ENCODE results near the gene PEX13.

The PEX13 gene

DNA sequence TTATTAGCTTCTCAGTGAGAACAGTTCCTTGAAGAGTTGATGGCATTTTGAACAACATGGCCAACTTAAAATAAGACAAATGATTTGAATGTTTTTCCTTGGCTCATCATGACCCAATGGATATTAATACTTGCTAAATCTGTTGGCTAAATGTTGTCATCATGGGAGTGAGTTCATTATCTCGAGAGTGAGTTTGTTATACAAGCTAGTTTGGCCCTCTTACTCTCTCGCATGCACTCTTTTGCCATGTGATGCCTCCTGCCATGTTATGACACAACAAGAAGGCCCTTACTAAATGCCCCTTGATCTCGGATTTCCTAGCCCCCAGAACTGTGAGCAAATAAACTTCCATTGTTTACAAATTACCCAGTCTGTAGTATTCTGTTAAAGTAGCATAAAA lies 25.3 kb downstream of the PEX13 start:
- H3K36me3 ChIP-seq (ENCODE audit: insufficient read depth, low read length) = peaks cover 20% of the 10 kb centered on the region

DNA sequence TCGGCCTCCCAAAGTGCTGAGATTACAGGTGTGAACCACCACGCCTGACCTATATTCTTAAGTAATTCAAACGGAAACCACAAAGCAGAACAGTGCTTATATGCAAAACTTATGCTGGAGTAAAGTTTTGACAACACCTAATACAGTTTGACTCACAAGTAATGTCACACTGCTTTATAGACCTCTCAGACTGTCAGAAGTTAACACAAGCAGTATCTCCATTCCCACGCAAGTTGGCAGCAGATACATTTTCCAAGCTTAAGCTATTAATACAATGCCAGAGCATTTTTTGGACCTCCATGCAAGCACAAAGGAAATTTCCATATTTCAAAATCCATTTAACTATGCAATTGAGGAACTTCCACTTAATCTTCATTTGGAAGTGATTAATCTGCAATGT lies 27.1 kb downstream of the PEX13 start:
- H3K4me3 ChIP-seq (ENCODE audit: low read length) = no peak overlapping the region
- H3K4me2 ChIP-seq (ENCODE audit: low read length) = no peak overlapping the region
- no peak overlapping the region for H3K9ac ChIP-seq (ENCODE audit: low read depth, low read length)
- no peaks in the 10 kb centered on the region for H3K4me1 ChIP-seq (ENCODE audit: control insufficient read depth, insufficient read depth, low read length)
- H3K36me3 ChIP-seq (ENCODE audit: insufficient read depth, low read length) = peaks cover 35% of the 10 kb centered on the region
- no peaks in the 10 kb centered on the region for H3K9me3 ChIP-seq (replicated peaks; ENCODE audit: low read length)
- H3K27me3 ChIP-seq (ENCODE audit: control insufficient read depth, insufficient read depth, low read length) = no peaks in the 10 kb centered on the region

More for the DNA sequence above, 25.3 kb downstream of the PEX13 start:
- Histone ChIP-seq H3K9me3 (replicated peaks; ENCODE audit: low read length) (no peaks in the 10 kb centered on the region), H3K9ac (ENCODE audit: low read depth, low read length) (no peak overlapping the region), H3K27me3 (ENCODE audit: control insufficient read depth, insufficient read depth, low read length) (no peaks in the 10 kb centered on the region), H3K4me2 (ENCODE audit: low read length) (no peak overlapping the region), H3K4me3 (ENCODE audit: low read length) (no peak overlapping the region), H3K4me1 (ENCODE audit: control insufficient read depth, insufficient read depth, low read length) (no peaks in the 10 kb centered on the region)

DNA sequence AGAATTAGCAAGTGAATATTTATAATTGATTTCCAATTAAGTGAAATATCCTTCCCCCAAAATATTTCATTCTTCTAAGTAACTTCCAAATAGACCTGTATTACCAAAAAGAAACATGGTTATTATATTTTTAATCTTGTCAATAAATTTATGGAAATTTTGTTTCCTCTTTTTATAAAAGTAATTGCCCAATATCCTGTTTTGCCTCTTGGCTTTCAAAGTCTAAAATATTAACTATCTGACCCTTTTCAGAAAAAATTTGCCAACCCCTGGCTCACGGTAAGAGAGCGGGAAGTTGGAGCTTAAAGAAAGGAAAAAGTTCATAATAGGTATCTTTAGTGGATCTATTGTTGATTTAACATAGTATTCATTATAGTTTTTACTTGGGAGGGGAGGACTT lies 27.7 kb downstream of the PEX13 start:
- no peaks in the 10 kb centered on the region for H3K9me3 ChIP-seq (replicated peaks; ENCODE audit: low read length)
- no peaks in the 10 kb centered on the region for H3K27me3 ChIP-seq (ENCODE audit: control insufficient read depth, insufficient read depth, low read length)
- peaks cover 35% of the 10 kb centered on the region for H3K36me3 ChIP-seq (ENCODE audit: insufficient read depth, low read length)
- H3K9ac ChIP-seq (ENCODE audit: low read depth, low read length) = no peak overlapping the region
- no peak overlapping the region for H3K4me3 ChIP-seq (ENCODE audit: low read length)
- H3K4me1 ChIP-seq (ENCODE audit: control insufficient read depth, insufficient read depth, low read length) = no peaks in the 10 kb centered on the region
- H3K4me2 ChIP-seq (ENCODE audit: low read length) = no peak overlapping the region

DNA sequence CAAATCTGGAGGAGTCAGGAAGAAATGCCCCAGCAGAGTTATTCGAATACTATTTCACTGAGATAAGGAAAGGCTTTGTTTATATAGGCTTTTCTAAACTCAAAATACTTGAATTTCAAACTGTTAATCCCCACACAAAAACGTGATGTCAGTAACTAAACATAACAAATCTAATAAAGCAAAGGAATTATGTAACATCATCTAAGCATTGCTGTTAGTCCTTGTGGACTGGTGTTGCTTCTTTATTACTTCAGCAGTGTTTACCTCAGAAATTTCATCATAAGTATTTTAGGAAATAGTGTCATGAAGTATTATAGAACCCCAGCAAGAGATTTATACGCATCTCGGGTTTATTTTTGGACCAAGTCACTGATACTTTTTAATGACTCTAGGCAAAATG lies 28.5 kb downstream of the PEX13 start:
- no peaks in the 10 kb centered on the region for H3K9me3 ChIP-seq (replicated peaks; ENCODE audit: low read length)
- H3K36me3 ChIP-seq (ENCODE audit: insufficient read depth, low read length) = peaks cover 35% of the 10 kb centered on the region
- H3K4me1 ChIP-seq (ENCODE audit: control insufficient read depth, insufficient read depth, low read length) = no peaks in the 10 kb centered on the region
- H3K9ac ChIP-seq (ENCODE audit: low read depth, low read length) = no peak overlapping the region
- no peak overlapping the region for H3K4me3 ChIP-seq (ENCODE audit: low read length)
- H3K27me3 ChIP-seq (ENCODE audit: control insufficient read depth, insufficient read depth, low read length) = no peaks in the 10 kb centered on the region
- H3K4me2 ChIP-seq (ENCODE audit: low read length) = no peak overlapping the region

DNA sequence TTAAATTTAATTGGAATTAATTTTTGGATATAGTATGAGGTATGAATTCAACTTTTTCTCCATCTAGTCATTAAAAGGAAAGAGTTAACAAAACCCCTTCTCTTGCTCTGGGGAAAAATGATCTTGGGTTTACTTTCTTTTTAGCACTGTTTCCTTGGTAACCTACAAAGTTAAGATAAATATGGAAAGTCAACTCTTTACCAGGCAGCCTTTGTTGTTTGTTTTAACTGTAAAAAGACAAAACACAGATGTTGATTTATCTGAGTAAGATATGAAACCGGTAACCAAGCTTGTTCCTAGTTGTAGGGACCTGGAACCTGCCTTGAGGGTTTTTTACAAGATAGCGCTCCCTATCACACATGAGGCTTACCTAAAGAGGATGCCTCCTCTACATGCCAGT lies 38.0 kb downstream of the PEX13 start:
- Histone ChIP-seq H3K36me3 (ENCODE audit: insufficient read depth, low read length) (peaks cover 8% of the 10 kb centered on the region), H3K9ac (ENCODE audit: low read depth, low read length) (no peak overlapping the region), H3K9me3 (replicated peaks; ENCODE audit: low read length) (no peaks in the 10 kb centered on the region), H3K27me3 (ENCODE audit: control insufficient read depth, insufficient read depth, low read length) (no peaks in the 10 kb centered on the region), H3K4me1 (ENCODE audit: control insufficient read depth, insufficient read depth, low read length) (no peaks in the 10 kb centered on the region), H3K4me3 (ENCODE audit: low read length) (no peak overlapping the region), H3K4me2 (ENCODE audit: low read length) (no peak overlapping the region)

DNA sequence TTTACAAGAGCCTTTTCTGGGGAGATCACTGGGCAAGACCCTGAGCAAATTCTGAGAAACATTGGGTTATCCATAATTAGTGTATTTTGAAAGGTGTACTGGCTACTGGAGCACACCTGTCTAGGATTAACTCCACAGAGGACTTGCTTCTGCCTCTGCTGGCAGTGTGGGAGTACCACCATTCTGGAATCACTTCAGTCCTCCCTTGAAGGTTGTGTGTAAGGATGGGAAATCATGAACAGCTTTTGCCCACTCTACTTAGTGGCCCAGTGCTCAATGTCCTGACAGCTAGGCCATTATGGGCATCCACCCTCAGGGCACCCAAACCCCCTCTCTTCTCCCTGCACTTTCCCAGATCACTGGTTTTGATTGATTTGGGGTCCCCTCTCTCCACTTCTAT lies 40.0 kb downstream of the PEX13 start:
- H3K4me1 ChIP-seq (ENCODE audit: control insufficient read depth, insufficient read depth, low read length) = no peaks in the 10 kb centered on the region
- no peak overlapping the region for H3K9ac ChIP-seq (ENCODE audit: low read depth, low read length)
- no peaks in the 10 kb centered on the region for H3K27me3 ChIP-seq (ENCODE audit: control insufficient read depth, insufficient read depth, low read length)
- no peaks in the 10 kb centered on the region for H3K9me3 ChIP-seq (replicated peaks; ENCODE audit: low read length)
- H3K36me3 ChIP-seq (ENCODE audit: insufficient read depth, low read length) = peaks cover 5% of the 10 kb centered on the region
- H3K4me3 ChIP-seq (ENCODE audit: low read length) = no peak overlapping the region
- H3K4me2 ChIP-seq (ENCODE audit: low read length) = no peak overlapping the region

DNA sequence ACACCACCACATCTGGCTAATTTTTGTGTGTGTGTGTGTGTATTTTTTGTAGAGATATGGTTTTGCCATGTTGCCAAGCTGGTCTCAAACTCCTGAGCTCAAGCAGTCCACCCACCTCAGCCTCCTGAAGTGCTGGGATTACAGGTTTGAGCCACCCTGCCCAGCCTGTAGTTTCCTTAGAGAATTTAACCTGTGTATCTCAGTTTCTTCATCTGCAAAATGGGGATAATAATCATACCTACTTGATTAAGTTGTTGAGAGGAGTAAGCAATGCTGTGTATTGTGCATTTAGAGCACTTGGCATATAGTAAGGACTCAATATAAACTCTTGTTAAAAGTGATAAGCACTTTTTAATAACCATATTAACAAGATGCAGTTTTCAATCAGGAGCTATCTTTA lies 41.9 kb downstream of the PEX13 start:
- Histone ChIP-seq H3K4me2 (ENCODE audit: low read length) (no peak overlapping the region), H3K4me3 (ENCODE audit: low read length) (no peak overlapping the region), H3K9ac (ENCODE audit: low read depth, low read length) (no peak overlapping the region), H3K4me1 (ENCODE audit: control insufficient read depth, insufficient read depth, low read length) (no peaks in the 10 kb centered on the region), H3K36me3 (ENCODE audit: insufficient read depth, low read length) (peaks cover 4% of the 10 kb centered on the region), H3K9me3 (replicated peaks; ENCODE audit: low read length) (no peaks in the 10 kb centered on the region), H3K27me3 (ENCODE audit: control insufficient read depth, insufficient read depth, low read length) (no peaks in the 10 kb centered on the region)

DNA sequence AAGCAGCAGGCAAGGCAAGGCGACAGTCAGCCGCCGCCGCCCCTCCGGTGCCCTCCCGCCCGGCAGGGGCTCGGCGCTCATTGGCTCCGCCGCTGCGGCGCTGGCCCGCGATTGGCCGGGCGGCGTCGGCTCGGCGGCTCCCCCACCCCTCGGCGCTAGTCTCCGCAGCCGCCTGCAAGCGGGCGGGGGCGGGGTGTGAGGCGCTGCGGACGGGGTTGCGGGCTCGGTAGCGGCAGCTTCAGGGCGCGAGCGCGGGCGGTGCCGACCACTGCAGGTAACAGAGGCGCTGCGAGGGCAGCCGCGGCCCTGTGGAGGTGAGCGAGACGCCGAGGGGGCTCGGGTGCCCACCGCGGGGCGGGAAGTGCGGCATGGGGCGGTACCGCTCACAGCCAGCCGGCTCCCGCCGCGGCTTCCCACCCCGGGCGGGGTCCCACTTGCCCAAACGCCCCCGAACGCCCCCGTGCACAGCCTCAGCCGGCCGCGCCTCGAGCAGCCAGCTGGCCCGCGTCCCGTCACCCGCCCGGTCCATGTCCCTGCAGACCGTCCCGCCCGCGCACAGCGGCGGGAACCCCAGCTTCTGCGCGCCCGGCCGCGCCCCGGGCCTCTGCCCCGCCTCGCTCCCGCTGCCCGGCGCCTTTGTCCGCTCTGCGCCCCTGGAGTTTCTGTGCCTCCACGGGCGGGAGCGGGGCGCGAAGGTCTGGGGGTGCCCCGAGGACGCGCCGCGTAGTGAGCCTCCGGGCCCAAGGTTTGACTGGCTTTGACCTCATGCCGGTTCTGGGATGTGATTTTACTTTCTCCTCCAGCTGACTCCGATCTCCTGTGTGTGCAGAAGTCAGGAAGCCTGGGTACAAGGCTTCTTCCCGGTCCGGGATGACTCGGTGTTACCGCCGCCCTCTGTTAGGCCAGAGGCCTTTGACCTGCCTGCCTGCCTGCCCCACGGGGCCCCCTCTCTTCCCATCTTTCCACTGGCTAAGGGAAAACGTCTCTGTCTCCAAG lies 48.5 kb downstream of the PEX13 start, which contains the start of gene SANBR:
Gene SANBR, plus strand, starts transcription at position 158 of the 996 bp plus-strand sequence. CDS start 4,480 bp downstream, outside the sequence.
- no peaks in the 10 kb centered on the region for H3K27me3 ChIP-seq (ENCODE audit: control insufficient read depth, insufficient read depth, low read length)
- H3K4me2 ChIP-seq (ENCODE audit: low read length) = peak within 1 kb of the TSS; percentile 80
- H3K4me3 ChIP-seq (ENCODE audit: low read length) = peak within 1 kb of the TSS; percentile 82

DNA sequence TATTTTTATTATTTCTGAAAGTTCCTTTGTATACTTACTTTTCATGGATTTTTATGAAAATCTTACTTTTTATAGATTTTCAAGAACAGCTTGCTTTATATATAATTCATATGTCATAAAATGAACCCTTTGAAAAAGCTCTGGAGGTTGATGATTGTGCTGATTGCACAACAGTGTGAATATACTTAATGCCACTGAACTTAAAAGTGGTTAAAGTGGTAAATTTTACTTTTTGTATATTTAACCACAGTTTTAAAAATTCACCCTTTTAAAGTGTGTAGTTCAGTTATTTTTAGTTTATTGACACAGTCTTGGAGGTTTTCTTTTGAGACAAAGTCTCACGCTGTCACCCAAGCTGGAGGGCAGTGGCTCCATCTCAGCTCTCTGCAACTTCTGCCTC lies 56.6 kb downstream of the PEX13 start:
- Histone ChIP-seq H3K4me3 (ENCODE audit: low read length) (no peak overlapping the region), H3K27me3 (ENCODE audit: control insufficient read depth, insufficient read depth, low read length) (no peaks in the 10 kb centered on the region), H3K4me1 (ENCODE audit: control insufficient read depth, insufficient read depth, low read length) (no peaks in the 10 kb centered on the region), H3K4me2 (ENCODE audit: low read length) (no peak overlapping the region), H3K9me3 (replicated peaks; ENCODE audit: low read length) (no peaks in the 10 kb centered on the region), H3K9ac (ENCODE audit: low read depth, low read length) (no peak overlapping the region), H3K36me3 (ENCODE audit: insufficient read depth, low read length) (peaks cover 23% of the 10 kb centered on the region)

More for the DNA sequence above, 48.5 kb downstream of the PEX13 start, which contains the start of gene SANBR:
- H3K4me1 ChIP-seq (ENCODE audit: control insufficient read depth, insufficient read depth, low read length) = peaks cover 3% of the 10 kb centered on the region
- no peaks in the 10 kb centered on the region for H3K9me3 ChIP-seq (replicated peaks; ENCODE audit: low read length)
- peak within 1 kb of the TSS; percentile 84 for H3K9ac ChIP-seq (ENCODE audit: low read depth, low read length)
- peaks cover 7% of the 10 kb centered on the region for H3K36me3 ChIP-seq (ENCODE audit: insufficient read depth, low read length)

DNA sequence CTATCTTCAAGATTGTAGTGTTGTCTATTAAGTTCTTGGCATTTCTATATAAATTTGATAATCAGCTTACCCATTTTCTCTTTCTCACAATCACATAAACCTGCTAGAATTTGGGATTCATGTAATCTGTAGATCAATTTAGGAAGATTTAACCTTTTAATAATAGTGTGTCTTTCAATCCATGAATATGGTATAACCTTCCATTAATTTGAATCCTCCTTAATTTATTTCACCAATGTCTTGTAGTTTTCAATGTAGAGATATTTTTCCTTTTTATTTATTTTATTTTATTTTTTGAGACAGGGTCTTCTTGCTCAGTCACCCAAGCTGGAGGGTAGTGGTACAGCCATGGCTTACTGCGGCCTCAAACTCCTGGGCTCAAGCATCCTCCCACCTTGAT lies 68.4 kb downstream of the PEX13 start:
- no peaks in the 10 kb centered on the region for H3K27me3 ChIP-seq (ENCODE audit: control insufficient read depth, insufficient read depth, low read length)
- peaks cover 19% of the 10 kb centered on the region for H3K36me3 ChIP-seq (ENCODE audit: insufficient read depth, low read length)
- no peak overlapping the region for H3K9ac ChIP-seq (ENCODE audit: low read depth, low read length)
- H3K4me3 ChIP-seq (ENCODE audit: low read length) = no peak overlapping the region
- H3K9me3 ChIP-seq (replicated peaks; ENCODE audit: low read length) = no peaks in the 10 kb centered on the region
- H3K4me1 ChIP-seq (ENCODE audit: control insufficient read depth, insufficient read depth, low read length) = no peaks in the 10 kb centered on the region
- H3K4me2 ChIP-seq (ENCODE audit: low read length) = no peak overlapping the region

DNA sequence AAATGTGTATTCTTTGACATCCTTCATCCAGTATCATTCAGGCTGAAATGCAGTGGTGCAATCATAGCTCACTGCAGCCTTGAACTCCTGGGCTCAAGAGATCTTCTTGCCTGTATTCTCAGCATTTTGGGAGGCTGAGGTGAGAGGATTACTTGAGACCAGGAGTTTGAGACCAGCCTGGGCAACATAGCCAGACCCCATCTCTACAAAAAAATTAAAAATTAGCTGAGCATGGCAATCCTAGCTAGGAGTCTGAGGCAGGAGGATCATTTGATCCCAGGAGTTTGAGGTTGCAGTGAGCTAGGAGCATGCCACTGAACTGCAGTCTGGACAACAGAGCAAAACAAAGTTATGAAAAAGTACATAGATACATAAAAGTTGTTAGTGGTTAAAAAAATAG lies 72.3 kb downstream of the PEX13 start:
- H3K27me3 ChIP-seq (ENCODE audit: control insufficient read depth, insufficient read depth, low read length) = no peaks in the 10 kb centered on the region
- no peak overlapping the region for H3K4me3 ChIP-seq (ENCODE audit: low read length)
- no peak overlapping the region for H3K9ac ChIP-seq (ENCODE audit: low read depth, low read length)
- peaks cover 24% of the 10 kb centered on the region for H3K36me3 ChIP-seq (ENCODE audit: insufficient read depth, low read length)
- no peak overlapping the region for H3K4me2 ChIP-seq (ENCODE audit: low read length)
- no peaks in the 10 kb centered on the region for H3K9me3 ChIP-seq (replicated peaks; ENCODE audit: low read length)
- no peaks in the 10 kb centered on the region for H3K4me1 ChIP-seq (ENCODE audit: control insufficient read depth, insufficient read depth, low read length)

All from skeletal muscle satellite cell (primary cell).